SU-DHL-6 (cell line): ENCODE measurements around the gene DUSP28.

Source experiments
- CTCF ChIP-seq: fragments of 200-600 bp; sonication (generic); IDR thresholded peaks from one replicate; pipeline ENCODE4 v1.5.1; 2017; ENCODE audit warnings: antibody characterized with exemption, mild to moderate bottlenecking, low read length, moderate library complexity; ENCODE audit not compliant: insufficient read depth, poor library complexity, severe bottlenecking
- EZH2phosphoT487 ChIP-seq: fragments of 200-600 bp; sonication (generic), shearing (Covaris generic); conservative IDR thresholded peaks from 2 replicates; pipeline ENCODE4 v1.6.1; 2018; ENCODE audit warnings: mild to moderate bottlenecking, antibody characterized with exemption, low read length, moderate library complexity, mixed read lengths

GRCh38 chr2:240589375-240589774, 29.2 kb downstream of the DUSP28 start:
- TF ChIP-seq CTCF = no peak
- TF ChIP-seq EZH2phosphoT487 = no peak
